Measurements from ENCODE around the gene LTO1.
"Not testable (repeated sequence)": the region's sequence is repeated elsewhere in the genome, so short reads cannot be mapped to it uniquely, and the experiment has no call there.

The LTO1 gene

DNA sequence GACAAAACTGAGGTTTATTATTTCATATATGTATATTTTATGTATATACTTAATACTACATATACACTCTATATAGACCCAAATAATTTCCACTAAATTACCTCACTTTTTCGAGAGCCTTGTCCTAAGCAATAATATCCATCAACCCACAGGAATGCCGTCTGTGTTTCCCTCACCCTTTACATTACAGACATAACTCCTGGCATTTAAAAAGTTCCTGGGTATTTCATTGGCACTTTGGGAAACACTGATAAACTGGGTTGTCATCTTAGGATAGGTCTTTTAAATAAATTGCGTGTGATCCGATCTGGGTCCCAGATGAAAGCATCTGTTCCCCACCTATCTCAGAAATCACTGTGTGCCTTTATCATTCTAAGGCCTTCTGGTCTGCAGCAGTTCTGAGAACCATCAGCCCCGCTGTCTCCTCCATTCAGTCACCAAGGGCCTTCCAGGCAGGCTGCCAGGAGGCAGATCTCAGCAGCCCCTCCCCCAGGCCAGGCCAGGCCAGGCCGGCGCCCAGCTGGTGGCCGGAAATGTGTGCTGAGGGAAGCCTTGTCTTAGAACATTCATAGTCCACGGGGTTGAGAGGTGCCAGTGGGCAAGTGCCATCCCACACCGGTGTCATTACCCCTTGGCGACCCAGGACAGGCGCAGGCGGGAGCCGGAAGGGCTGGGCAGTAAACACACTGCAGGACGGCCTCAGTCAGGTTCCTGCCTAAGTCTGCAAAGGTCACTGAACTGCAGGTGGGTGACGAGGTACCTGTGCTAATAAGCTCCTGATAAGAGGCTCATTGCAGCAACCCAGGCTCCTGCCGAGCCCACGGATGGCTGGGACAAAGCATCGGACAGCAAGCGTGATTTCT is 25.4 kb upstream of the LTO1 start:
- DNase-seq: no peak

DNA sequence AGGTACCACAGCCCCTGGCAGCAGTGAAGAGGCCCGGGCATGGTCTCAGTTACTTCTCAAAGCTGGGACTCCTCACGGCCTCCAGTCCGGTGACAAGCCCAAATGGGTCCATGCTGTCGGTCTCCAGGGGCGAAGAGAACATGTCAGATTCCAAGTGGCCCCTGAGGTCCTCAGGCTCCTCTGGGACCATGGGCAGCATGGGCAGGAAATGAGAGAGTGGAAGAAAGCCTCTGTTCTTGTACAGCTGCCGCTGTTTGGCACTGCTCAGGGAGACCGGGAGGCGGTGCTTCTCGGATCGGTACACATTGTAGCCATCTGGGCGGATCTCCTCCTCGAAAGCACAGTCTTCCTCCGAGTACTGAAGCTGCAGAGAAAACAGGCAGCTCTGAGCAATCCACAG is 24.1 kb upstream of the LTO1 start:
- no peak for DNase-seq

- DNase-seq: no peak
Observed at GRCh38 chr11:69698362-69698761, 23.2 kb upstream of the LTO1 start.

- no peak for DNase-seq
Observed at GRCh38 chr11:69697861-69698260, 22.7 kb upstream of the LTO1 start.

DNA sequence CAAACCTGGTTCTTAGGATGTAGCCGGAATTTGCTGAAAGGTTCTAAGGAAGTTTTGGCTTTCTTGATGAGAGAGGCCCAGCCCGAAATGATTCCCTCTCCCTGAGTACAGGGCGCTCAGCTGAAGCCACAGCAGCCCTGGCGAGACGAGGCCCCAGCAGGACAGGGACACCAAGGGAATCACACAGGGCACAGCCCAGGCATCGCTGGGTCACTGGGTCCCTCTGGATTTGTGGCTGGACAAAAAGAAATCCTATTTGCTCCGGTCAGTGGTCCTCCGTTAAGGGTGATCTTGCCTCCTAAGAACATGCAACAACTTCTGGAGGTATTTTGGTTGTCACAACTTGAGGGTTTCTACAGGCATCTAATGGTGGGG is 22.3 kb upstream of the LTO1 start:
- no peak for DNase-seq

- no peak for DNase-seq
Observed at GRCh38 chr11:69696749-69697468, 21.8 kb upstream of the LTO1 start.

GRCh38 chr11:69695995-69696394 is 20.8 kb upstream of the LTO1 start:
- DNase-seq: not testable (repeated sequence)

GRCh38 chr11:69695581-69695980 is 20.4 kb upstream of the LTO1 start:
- no peak for DNase-seq

GRCh38 chr11:69694781-69695180 is 19.6 kb upstream of the LTO1 start:
- DNase-seq: no peak

DNA sequence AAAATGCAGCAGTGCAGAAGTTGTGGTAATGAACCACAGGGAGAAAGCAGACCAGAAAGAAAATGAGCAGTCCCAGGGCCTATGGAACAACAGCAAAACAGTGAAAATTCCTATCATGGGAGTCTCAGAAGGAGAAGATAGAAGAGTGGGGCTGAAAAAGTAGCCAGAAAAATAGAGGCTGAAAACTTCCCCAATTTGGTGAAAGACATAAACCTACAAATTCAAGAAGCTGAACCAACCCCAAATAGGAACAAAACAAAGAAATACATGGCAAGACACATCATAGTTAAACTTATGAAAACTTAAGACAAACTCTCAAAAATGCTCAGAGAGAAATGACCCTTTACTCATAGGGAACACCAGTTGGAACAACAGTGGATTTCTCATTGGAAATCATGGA is 17.3 kb upstream of the LTO1 start:
- DNase-seq: no peak

DNA sequence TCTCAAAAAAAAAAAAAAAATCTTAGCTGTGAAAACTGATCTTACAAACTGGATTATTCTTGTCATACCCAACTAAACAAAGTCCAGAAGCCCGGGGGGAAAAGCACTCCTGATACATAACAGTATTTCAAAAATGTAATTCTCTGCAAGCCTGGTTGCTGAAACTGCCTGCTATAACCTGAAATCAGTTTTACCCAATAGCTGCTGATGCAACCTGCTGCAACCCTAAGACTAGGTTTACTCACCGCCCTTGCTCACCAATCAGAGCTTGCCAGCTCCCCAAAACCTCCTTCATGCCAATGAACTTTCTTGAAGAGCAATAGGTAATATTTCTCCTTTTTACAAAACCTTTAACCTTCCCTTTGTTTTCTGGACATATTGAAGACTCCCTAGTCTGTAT is 16.3 kb upstream of the LTO1 start:
- no peak for DNase-seq

GRCh38 chr11:69689484-69690319 is 14.5 kb upstream of the LTO1 start:
- DNase-seq: no peak

DNA sequence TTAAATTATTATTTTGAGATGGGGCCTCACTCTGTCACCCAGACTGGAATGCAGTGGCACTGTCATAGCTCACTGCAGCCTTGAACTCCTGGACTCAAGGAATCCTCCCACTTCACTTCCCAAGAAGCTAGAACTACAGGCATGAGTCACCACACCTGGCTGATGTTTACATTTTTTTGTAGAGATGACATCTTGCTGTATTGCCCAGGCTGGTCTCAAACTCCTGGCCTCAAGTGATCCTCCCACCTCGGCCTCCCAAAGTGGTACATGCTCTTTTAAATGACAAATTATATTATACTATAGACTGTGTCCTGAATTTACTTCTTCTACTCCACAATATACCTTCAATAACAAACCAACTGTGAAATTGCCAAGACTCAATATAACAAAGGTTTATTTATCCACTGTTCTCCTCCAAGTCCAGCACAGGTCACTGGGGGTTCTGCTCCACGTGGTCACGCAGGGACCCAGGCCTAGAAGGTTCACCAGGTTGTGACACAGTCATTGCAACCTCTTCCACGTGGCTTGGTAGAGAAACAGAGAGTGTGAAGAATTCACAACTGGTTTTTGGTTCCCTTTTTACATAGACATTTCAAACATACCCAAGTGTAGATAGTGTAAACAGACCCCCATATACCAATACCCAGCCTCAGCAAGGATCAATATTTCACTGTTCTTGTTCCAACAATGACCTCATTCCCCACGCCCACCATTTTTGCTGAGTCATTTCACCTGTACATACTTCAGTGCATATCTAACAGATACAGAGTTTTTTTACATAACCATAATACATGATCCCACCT is 13.0 kb upstream of the LTO1 start:
- DNase-seq: peak; percentile 35

DNA sequence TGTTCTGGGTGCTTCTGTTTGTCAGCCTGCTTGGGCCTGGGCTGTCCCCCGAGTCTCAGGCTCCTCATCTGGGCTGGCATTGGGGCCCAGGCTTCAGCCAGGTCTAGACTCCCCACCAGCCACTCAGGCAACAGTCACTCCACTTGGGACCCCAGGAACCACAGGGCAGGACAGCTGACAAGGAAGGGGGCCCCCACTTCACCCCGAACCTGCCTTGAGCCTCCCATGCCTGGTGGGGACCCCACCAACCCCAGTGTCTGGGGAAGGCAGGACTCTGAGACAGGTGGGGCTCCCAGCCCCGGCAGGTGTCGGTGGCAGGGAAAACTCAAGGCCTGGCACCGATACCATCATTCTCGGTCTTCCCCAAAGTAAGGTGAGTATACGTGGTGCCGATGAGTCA is 11.7 kb upstream of the LTO1 start:
- no peak for DNase-seq

DNA sequence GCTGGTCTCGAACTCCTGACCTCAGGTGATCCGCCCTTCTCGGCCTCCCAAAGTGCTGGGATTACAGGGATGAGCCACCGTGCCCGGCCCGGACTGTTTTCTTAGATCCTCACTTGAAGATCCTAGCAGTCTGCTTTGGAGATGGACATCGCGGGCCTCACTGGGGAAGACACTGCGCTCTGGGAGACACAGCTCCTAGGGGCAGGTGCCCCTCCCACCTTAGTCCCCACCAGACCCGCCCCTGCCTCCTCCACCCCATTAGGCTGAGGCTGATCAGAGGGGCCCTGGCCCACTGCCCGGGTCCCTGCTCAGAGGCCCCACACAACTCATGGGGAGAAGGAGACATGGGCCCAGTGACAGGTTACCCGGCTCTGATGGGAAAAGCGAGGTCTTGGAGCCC is 11.3 kb upstream of the LTO1 start:
- DNase-seq: no peak

DNA sequence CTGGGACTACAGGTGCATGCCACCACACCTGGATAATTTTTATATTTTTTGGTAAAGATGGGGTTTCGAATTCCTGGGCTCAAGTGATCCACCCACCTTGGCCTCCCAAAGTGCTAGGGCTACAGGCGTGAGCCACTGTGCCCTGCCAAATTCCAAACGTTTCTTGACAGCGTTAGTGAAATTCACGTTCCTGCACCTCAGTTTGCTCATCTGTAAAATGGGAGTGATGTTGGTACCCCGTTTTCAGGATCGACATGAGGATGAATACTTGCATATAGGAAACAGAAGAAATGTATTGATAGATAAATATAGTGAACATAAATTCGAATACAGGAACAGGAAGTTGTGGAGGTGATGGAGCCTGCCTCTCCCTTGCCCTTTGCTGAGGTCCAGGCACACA is 10.2 kb upstream of the LTO1 start:
- no peak for DNase-seq

DNA sequence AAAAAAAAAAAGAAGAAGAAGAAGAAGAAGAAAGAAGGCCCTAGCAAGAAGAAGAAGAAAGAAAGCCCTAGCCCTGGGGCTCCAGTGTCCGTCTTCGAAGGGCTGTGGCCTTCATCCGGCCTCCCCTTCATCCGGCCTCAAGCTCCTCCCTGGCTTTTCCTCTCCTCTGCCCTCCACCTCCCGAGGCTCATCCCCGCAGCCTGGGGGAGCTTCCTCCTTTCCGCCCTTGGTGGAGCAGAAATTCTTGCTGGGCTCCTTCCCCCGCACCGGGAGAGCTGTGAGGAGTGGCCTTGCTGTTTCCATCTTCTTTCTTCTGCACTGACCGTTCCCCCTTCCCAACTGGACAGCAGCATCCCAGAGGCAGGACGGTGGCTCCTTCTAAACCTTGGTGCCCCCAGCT is 9.5 kb upstream of the LTO1 start:
- no peak for DNase-seq

- DNase-seq: no peak
Observed at GRCh38 chr11:69683764-69684333, 8.7 kb upstream of the LTO1 start.

DNA sequence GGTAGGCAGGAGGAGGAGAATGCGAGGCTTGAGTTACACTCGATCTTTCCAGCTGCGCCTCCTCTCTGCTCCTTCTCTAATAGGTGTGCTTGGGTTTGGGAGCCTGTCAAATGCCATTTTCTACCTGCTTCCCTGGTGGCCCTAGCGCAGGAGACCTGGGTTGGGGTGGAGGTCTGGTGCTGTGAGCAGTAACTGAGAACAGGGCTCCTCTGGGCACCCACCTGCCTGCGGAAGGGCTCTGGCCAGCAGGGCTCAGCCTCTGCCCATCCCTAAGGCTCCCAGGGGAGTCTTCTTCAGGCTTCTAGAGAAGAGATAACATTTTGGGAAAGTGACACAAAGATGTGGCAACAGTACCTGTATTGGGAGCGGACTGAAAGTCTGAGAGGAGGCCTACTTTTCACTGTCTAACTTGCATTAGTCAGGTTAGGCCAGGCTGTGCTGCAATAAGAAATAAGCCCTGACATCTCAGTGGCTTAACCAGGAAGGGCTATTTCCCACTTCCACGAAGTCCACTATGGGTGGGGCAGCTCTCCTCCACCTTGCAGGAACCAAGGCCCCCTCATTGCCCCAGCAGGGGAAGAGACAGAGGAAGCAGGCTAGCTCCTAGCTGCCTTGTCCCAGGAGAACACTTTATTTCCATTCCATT is 7.7 kb upstream of the LTO1 start:
- DNase-seq: no peak

GRCh38 chr11:69682221-69682620 is 7.1 kb upstream of the LTO1 start:
- DNase-seq: no peak

GRCh38 chr11:69680688-69681087 is 5.5 kb upstream of the LTO1 start:
- no peak for DNase-seq

DNA sequence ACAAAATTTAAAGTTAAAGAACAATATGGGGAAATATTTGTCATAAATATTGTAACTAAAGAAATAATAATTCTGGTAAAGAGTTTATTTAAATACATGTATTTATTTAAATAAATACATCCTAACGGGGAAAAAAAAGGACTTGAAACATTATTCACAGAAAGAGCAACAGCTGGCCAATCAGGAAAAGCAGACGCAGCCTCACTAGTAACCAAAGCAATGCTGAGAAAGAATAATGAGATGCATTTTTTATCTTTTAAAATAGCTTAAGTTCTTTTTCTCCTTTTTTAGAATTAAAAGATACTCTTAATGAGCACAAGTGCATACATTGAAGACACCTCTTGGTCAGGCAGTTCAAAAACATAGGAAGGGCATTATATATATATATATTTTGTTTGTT is 2.6 kb upstream of the LTO1 start:
- DNase-seq: no peak
